HG02970 (cell line): ENCODE measurements around the gene LGALS3BP.
"Not testable (repeated sequence)": the region's sequence is repeated elsewhere in the genome, so short reads cannot be mapped to it uniquely, and the experiment has no call there.

Experiments
- ATAC-seq: cut with Tn5 transposase; IDR thresholded peaks from one replicate; pipeline ENCODE4 v1.9.1; 2021; ENCODE audit warnings: mild to moderate bottlenecking, moderate library complexity, moderate number of reproducible peaks; ENCODE audit not compliant: unreplicated experiment, low FRiP score

Gene LGALS3BP

DNA sequence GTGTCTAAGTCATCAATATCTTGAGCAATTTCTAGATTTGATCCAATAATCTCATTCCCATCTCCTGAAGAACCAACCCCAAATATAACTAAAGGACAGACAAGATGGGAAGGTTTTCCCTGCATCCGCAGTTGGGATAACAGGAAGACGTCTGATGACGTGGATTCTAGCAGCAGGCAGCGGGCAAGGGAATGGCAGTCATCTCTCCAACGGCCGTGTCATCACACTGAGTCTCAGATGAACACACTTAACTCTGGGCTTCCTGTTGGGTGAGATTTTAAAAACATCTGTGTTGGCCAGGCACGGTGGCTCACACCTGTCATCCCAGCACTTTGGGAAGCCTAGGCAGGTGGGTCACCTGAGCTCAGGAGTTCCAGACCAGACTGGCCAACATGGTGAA lies 33.6 kb downstream of the LGALS3BP start:
- ATAC-seq = no peak

DNA sequence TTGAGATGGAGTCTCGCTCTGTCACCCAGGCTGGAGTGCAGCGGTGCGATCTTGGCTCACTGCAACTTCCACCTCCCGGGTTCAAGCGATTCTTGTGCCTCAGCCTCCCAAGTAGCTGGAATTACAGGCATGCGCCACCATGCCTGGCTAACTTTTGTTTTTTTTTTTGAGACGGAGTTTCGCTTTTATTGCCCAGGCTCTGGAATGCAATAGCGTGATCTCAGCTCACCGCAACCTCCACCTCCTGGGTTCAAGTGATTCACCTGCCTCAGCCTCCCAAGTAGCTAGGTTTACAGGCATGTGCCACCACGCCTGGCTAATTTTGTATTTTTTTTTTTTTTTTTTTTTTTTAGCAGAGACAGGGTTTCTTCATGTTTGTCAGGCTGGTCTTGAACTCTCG lies 34.3 kb downstream of the LGALS3BP start:
- not testable (repeated sequence) for ATAC-seq

DNA sequence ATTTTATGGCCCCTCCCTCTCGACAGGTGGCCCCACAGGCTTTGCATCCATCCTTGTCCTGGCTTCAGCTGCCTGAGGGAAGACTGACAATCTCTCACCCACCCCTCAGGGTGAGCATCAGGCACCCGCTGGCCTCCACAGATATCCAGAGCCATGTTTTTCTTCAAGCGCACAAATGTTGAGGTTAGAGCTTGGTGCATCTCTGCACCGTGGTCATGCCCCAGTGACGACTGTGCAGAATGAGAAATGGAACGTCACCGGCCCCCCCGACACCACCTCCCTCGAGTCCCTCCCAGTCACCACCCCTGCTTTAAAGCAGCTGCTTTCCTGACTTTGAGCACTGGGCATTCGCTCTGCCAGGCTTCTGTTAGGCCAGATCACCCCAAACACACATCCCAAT lies 34.8 kb downstream of the LGALS3BP start:
- ATAC-seq = no peak

DNA sequence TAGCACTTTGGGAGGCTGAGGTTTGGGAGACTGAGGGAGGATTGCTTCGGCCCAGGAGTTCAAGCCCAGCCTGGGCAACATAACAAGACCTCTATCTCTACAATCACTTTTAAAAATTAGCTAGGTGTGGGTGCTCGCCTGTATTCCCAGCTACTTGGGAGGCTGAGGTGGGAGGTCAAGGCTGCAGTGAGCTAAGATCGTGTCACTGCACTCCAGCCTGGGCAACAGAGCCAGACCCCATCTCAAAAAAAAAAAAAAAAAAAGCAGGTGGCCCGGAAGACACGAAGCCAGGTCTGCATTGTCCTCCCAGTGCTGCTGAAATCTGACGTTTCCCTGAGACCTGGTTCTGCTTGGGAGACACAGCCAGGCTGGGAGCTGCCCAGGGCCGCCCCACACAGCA lies 35.7 kb downstream of the LGALS3BP start:
- ATAC-seq = no peak

DNA sequence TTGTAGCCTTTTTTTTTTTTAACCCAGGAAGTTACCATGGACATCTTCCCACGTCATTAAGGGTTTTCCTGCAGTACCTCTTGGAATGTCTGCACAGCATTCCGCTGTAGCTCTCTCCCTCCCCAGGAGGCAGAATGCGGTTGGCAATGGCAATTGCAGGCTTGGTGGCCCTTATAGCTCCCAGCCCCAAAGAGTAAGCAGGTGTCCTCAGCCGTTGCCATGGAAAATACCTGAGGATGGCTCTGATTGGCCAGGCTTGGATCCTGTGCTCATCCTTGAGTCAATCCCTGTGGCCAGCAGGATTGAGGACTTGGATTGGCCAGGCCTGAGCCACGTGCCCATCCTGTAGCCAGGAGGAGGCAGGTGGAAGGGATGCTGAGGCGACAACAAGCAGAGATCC lies 39.0 kb downstream of the LGALS3BP start:
- ATAC-seq = no peak

DNA sequence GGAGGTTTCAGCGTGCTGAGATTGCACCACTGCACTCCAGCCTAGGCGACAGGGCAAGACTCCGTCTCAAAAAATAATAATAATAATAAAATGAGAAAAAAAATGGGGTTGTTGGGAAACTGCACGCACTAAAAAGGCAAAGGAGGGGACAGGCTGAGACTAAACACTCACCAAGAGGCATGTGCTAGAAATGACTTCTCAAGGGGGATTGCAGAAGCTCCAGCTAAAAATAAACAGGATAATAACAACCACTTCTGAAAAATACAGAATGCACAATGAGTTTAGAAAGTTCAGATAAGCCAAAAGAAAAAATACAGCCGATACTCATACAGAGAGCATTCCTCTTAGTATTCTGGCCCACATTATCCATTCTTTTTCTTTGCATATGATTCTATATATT lies 39.5 kb downstream of the LGALS3BP start:
- ATAC-seq = no peak

DNA sequence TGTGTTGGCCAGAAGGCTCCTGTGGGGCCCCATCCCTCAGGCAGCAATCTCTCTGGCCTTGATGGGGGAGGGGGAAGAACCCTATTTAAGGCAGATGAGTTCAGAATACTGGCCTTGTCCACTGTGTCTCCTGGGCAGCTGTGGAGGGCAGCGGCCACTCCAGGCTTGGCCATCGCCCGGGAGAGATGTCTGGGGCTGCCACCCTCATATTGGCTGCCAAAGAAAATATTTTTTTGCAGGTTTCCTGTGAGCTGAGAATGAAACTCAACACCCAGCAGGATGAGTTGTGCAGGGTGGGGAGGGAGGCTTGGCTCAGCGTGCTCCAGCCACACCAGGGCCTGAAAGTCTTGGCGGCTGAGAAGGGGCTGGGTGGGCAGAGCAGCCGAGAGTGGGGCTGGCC lies 40.1 kb downstream of the LGALS3BP start:
- ATAC-seq = no peak

DNA sequence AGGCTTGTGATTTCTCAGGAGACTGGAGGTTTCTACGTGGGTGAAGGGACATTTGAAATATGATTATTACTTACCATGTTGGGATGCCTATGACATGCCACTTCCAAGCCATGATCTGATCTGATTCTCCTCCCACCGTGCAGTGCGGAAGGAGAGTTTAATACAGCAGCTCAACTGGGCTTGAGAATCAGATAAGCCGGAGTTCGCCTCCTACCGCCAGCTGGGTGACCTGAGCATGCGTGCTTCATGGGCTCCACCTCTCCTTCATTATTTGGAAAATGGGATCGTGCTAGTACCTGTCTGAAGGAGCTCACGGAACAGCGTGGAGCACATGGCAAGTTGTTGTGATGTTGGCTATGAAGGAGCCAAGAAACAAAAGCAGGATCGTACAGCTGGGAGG lies 42.2 kb downstream of the LGALS3BP start:
- ATAC-seq = no peak

DNA sequence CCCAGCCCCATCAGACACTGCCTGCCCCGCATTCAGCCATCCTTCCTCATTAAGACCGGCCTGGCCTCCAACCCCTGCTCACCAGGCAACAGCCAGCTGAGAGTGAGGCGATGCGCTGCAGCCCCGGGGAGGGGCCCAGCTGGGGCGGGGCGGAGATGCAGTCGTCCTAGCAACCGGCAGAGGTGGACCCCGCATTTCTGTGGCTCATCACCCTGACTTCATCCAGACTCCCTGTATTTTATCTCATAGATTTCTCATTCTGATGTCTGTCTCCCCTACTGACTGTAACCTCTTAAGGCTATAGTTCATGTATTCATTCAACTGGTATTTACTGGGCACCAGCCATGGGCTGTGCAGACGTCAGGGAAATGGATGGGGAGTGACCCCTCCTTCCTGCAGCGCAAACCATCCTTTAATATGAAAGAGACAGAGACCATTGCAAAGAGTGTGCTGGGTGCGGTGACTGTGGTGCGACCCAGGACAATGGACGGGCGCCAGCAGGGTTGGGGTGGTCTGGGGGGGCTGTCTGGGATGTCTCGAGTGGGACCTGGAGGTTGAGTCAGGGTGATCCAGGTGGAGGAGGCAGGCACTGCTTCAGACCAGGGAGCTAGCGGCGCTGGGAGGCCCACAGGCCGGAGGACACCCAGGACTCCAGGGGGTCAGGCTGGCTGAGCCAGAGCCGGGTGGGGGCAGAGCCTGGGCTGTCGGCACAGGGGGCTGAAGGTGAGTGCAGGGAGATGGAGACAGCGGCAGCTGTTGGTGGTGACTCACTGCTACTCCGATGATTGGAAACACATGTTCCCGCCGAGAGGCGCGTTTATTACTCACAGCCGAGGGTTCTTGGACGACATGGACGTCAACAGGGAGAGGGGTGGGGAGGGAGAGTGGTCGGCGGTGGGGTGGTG lies 44.1 kb downstream of the LGALS3BP start:
- ATAC-seq = no peak

DNA sequence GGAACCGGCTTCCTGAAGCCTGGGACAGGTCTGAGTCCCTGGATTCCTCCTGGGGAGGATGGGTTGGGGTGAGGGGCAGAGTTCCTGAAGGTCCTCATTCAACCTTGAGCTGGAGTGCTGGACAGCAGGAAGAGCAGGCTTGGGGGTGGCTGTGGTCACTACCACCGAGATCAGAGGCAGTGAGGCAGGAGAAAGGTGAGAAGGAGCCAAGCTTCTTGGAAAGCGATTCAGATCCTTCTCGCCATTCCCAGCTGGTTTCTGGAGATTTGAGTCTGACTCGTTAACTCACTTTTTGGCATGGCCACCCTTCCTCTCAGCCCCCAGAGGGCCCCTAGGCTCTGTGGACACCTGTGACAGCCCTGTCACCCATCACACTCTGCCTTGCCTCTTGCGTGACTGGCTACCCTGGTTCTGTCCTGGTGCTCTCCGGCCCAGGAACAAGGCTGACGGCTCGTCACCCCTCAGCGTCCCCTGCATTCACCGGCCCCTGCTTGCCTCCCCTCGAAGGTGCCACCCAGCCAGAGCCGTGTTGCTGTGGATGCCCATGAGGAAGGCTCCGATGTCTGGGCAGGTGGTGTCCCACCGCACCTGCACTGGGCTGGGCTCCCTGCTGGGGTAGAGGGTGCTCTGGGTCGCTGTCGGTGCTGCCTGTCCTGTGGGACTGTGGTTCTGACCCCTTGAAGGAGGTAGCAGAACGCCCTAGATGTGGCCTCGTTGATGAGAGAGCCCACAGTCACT lies 44.9 kb downstream of the LGALS3BP start:
- ATAC-seq = no peak

DNA sequence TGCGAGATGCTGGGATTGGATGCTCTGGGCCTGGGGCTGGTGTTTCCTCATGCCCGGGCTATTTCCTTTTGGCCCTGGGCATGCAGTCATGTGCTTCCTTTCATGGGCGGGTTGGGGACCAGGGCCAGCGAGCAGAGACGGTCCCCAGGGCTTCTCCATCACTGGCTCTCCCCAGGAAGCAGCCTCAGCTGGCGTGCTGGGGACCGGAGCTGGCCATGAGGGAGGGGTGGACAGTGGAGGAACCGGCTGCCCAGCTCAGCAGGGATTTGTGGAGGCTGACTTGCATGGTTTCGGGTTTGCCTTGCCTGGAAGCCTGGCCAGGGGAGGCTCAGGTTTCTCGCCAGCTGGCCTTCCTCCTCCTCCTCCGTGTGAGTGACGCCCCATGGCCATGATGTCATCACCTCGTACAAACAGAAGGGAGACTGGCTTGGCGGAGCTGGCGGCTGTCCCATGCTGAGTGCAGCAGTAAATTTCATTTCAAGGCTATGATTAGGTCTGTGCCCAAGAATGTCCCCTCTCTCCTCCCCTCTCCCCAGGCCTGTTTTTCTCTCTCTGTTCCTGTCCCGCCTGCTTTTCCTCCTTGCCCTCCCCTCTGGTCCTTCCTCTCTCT lies 45.7 kb downstream of the LGALS3BP start:
- ATAC-seq = no peak

DNA sequence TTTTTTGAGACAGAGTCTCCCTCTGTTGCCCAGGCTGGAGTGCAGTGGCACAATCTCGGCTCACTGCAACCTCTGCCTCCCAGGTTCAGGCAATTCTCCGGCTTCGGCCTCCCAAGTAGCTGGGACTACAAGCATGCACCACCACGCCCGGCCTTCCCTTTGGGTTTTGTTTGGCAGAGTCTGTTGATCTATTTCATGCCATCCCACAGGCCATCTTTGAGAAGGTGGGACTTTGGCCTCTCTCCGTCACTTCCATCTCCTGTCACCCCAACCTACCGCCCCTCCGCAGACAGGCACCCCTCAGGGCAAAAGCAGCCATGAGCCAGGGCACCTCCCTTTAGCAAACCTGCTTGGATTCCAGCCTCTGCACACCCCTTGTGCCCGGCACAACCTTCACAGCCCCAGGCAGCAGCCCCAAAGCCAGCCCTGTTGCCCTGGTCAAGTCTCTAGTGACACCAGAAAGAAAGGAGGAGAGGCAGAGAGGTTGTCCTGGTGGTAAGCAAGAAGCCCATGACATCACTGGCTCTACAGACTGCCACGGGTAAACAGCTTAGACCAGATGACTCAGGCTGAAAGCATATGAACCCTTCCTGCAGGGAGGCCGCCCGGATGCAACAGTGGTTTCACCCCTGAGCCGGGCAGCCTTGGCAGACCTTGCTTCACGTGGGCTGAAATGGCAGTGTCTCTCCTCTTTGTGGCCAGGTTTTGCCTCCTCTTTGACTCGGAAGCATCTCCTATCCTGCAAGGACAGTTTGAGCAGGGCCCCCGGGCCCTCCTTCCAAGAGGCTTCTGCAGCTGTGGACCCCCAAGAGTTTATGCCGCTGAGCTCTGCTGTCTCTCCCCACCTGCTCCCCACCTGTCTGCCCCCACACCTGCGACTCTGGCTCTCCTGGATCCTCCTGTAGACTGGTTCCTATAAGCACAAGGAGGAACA lies 46.4 kb downstream of the LGALS3BP start:
- no peak for ATAC-seq

DNA sequence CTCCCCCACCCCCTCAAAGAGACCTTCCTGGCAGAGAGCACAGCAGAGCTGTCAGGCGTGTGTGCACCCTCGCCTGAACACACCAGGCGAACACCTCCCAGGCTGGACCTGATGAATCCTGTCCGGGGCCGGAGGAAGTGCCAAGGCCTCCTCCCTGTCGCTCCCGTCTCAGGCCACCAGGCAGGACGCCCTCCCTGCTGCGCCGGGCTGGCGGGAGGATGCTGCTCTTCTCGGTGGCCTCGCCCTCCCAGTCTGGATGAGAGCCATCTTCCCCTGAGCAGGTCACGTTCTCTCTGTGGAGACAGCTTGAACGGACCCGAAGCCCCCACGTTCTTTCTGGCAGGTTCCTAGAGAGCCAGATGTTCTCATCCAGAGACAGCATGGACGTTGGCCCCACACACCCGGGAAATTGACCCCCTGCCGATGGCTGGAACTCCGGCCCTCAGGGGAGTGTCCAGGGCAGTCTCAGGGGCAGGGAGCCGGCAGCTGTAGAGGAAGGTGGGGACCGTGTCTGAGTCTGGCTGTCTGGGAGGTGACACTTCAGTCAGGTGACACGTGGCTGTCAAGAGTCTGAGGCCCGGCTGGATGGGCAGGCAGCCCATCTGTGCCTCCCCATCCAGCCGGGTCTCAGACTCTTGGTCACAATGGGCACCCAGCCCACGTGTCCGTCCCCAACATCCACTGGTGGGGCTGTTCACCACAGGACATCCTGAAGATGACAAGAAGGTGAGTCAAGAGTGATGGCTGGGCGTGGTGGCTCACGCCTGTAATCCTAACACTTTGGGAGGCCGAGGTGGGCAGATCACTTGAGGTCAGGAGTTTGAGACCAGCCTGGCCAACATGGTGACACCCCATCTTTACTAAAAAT lies 49.6 kb downstream of the LGALS3BP start:
- ATAC-seq = no peak

DNA sequence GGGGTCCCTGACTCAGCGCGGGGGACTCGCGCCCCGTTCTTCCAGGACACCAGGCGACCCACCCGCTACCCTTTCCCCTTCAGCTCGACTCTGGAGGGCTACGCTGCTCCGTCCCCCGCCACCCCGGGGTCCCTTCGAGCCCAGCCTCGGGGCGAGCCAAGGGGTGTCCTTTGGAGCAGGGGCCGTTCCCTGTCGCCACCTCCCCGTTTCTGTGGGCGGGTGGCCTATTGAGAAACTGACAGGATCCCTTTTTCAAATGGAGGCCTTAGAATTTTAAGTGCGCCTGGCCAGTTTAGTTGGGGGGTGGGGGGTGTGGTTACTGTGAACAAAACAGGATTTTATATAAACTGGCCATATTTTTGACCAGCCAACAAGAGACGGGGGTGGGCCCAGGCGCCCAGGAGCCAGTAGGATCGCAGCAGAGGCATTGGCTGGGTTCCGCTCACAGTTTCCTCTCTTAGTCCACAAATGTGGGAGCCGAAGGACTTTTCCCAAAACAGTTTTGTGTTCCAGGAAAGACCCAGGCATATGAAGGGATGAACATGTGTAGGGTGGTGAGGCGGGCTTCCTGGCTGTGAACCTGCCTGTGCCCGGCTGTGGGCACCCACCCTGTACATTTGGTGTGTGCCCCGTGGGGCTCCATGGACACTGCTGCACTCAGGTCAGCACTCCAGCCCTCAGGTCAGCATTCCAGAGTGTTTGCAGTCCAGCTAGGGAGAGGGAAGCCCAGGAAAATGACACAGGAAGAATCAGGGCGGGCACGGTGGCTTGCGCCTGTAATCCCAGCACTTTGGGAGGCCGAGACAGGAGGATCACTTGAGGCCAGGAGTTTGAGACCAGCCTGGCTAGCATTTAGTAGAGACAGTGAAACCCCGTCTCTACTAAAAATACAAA lies 53.8 kb downstream of the LGALS3BP start:
- ATAC-seq = no peak

DNA sequence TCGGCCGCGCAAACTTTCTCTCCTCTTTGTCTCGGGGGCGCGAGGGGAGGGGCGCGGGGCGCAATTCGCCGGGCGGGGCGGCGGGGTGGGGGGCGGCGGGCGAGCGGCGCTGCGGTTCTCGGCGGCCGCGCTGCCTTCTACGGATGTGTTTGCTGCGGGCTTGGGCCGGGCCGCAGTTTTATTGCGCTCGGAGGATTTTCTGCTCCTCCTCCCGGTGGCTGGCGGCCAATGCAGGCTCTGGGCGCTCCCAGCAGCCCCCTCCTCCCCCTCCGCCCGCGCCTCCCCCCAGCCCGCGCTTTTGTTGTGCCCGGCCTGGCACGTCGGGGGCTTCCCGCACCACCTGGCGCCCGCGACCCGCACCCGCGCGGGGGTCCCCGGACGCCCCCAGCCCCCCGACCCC lies 54.5 kb downstream of the LGALS3BP start, which contains the start of gene TIMP2:
TSS of gene TIMP2 (minus strand) at position 154 of the 400 bp plus-strand sequence. CDS start 299 bp downstream, outside the sequence.
- no peak for ATAC-seq

DNA sequence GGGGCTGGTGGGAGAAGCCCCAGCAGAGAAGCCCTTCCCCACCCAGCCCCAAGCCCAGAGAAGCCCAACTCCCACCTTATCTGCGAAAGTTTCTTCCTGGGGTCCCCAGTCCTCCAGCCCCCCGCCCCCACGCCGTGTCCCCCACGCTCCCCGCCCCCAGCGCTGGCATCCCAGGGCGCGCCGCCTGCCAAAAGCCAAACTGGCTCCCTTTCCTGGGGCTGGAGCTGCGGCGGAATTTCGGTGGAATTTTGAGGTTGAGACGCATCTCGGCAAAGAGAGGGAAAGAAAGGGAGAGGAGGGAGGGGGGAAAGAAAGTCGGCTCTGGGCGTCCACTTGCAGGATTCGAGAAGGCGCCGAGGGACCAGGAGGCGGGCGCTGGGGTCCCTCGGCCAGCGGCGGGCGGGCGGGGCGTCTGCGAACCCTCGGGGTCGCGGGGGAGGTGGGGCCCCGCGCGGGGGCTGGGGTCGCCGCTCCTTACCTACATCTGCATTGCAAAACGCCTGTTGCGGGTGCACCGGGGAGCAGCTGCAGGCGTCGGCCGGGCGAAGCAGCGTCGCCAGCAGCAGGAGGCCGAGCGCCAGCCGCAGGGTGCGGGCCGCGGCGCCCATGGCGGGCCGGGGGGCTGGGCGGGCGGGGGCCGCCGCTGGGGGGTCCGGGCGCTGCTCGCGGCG lies 55.1 kb downstream of the LGALS3BP start:
- no peak for ATAC-seq

DNA sequence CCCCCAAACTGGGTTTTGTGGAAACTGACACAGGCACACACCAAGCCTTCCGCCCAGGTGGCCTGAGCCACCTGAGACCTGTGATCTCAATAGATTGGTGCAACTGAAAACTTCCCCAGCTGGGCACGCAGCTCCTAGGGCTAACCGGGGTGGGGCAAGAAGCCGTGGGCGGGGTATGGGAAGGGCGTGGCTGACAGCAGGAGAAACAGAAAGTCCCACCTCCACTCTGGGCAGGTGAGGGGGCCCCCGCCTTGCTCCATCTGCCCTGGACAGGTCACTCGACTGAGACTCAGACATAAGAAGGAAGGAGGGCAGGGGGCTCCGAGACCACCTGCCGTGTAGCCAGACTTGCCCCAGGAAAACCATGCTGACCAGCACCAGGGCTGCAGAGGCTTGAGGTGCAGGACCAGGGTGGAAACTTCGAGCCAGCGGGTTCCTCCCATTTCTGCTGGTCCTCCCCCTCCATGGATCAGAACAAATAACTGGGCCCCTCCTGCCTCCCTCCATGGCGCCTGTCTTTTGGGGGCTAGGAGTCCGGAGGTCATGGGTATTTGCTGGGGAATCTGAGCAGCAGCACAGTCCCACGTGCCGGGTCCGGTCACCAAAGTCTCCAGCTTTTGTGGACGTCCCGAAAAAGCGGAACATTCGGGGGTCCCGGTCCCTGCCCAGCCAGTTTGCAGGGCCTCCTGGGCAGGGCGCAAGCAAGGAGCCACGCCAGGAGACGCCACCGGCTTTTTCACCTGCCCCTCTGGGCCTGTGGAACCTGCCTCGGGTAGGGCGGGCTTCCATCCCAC lies 55.9 kb downstream of the LGALS3BP start:
- ATAC-seq = no peak
